A673 (cell line): ENCODE data around the gene SLC28A1. TPM values are rescaled to one million over a fixed set of nuclear protein-coding genes. Genes with fewer than 3 reads are reported as not detected.

Experiments
- BruUV-seq: library from RNA; stranded (reverse); fragments of 400-500 nt; replicated peaks from 2 replicates; lab custom pipeline; 2021; lab: Mats Ljungman, UMichigan
- CTCF ChIA-PET: fragments of 300-600 bp; sonication (Branson Sonifier 250); formaldehyde crosslinking; loops from one replicate; lab custom pipeline; 2022; ENCODE audit warnings: antibody characterized with exemption; lab: Charles Lee
- POLR2A ChIA-PET: fragments of 300-600 bp; sonication (Branson Sonifier 250); formaldehyde crosslinking; loops from one replicate; lab custom pipeline; 2022; ENCODE audit warnings: antibody characterized with exemption; ENCODE audit not compliant: low non-redundant PET; lab: Charles Lee
- DNase-seq: peaks from one replicate; pipeline ENCODE4 v3.0.0-alpha.2; 2015; ENCODE audit warnings: low spot score
- H3K27ac ChIP-seq: fragments of 200-600 bp; sonication (generic); 2 replicates; pipeline ENCODE4 v1.5.1; 2016; ENCODE audit warnings: mixed run types, low read depth, mild to moderate bottlenecking, mixed read lengths, antibody characterized with exemption, low read length; ENCODE audit not compliant: poor library complexity, severe bottlenecking
- H3K27me3 ChIP-seq: fragments of 200-600 bp; sonication (generic); replicated peaks from 2 replicates; pipeline ENCODE4 v1.6.1; 2017; ENCODE audit warnings: mixed run types, low read depth, mild to moderate bottlenecking, mixed read lengths, antibody characterized with exemption, low read length; ENCODE audit not compliant: insufficient read depth, poor library complexity
- H3K36me3 ChIP-seq: fragments of 200-600 bp; sonication (generic); 2 replicates; pipeline ENCODE4 v1.6.1; 2016; ENCODE audit warnings: mixed run types, mild to moderate bottlenecking, mixed read lengths, antibody characterized with exemption, low read length; ENCODE audit not compliant: insufficient read depth, poor library complexity, severe bottlenecking
- H3K4me1 ChIP-seq: fragments of 200-600 bp; sonication (generic); 2 replicates; pipeline ENCODE4 v1.6.1; 2017; ENCODE audit warnings: mixed run types, mild to moderate bottlenecking, mixed read lengths, antibody characterized with exemption, low read length; ENCODE audit not compliant: insufficient read depth, poor library complexity, severe bottlenecking
- H3K4me3 ChIP-seq: fragments of 200-600 bp; sonication (generic); 2 replicates; pipeline ENCODE4 v1.5.1; 2016; ENCODE audit warnings: low read depth, mixed run types, mild to moderate bottlenecking, mixed read lengths, low read length; ENCODE audit not compliant: poor library complexity, severe bottlenecking
- H3K9me3 ChIP-seq: fragments of 200-600 bp; sonication (generic); 2 replicates; pipeline ENCODE4 v1.6.1; 2016; ENCODE audit warnings: mixed run types, low read depth, mild to moderate bottlenecking, mixed read lengths, antibody characterized with exemption, low read length; ENCODE audit not compliant: poor library complexity, severe bottlenecking
- EZH2 ChIP-seq: fragments of 200-600 bp; sonication (generic); IDR thresholded peaks from 2 replicates; pipeline ENCODE4 v1.6.1; 2017; ENCODE audit warnings: borderline replicate concordance, low read depth, mild to moderate bottlenecking, mixed read lengths, antibody characterized with exemption, low read length; ENCODE audit not compliant: poor library complexity, severe bottlenecking
- intact Hi-C: fragments of 100-400 bp; cut with micrococcal nuclease; formaldehyde crosslinking; loops from one replicate; pipeline ENCODE4 v1.10.0; 2022; ENCODE audit not compliant: unreplicated experiment
- total RNA-seq: library from RNA; stranded (reverse); gene quantifications from 2 replicates; pipeline ENCODE4 v1.2.3, GENCODE V29; 2021
- TF ChIP-seq, protein P1 (sequence below): fragments of 300-800, 200-600 bp; sonication (generic); conservative IDR thresholded peaks from 2 replicates; pipeline ENCODE4 v1.5.1; 2017; ENCODE audit warnings: low read depth, mild to moderate bottlenecking, antibody characterized with exemption, low read length, moderate library complexity, mixed read lengths

Gene SLC28A1
- total RNA-seq, 1 experiment from 2014 or later, result not detected

- Histone ChIP-seq H3K4me3 (no peak overlapping the region), H3K4me1 (no peaks in the 10 kb centered on the region), H3K9me3 (no peaks in the 10 kb centered on the region), H3K36me3 (no peaks in the 10 kb centered on the region), H3K27me3 (no peaks in the 10 kb centered on the region), H3K27ac (no peak overlapping the region)
- TF ChIP-seq, protein P1, sequence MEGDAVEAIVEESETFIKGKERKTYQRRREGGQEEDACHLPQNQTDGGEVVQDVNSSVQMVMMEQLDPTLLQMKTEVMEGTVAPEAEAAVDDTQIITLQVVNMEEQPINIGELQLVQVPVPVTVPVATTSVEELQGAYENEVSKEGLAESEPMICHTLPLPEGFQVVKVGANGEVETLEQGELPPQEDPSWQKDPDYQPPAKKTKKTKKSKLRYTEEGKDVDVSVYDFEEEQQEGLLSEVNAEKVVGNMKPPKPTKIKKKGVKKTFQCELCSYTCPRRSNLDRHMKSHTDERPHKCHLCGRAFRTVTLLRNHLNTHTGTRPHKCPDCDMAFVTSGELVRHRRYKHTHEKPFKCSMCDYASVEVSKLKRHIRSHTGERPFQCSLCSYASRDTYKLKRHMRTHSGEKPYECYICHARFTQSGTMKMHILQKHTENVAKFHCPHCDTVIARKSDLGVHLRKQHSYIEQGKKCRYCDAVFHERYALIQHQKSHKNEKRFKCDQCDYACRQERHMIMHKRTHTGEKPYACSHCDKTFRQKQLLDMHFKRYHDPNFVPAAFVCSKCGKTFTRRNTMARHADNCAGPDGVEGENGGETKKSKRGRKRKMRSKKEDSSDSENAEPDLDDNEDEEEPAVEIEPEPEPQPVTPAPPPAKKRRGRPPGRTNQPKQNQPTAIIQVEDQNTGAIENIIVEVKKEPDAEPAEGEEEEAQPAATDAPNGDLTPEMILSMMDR, result no peak
- no peak for TF ChIP-seq EZH2
- no TSS peak for BruUV-seq
- CTCF ChIA-PET, result no interaction called here
- POLR2A ChIA-PET, result no interaction called here
- intact Hi-C loops, result no loop called here
- no peak for DNase-seq
Observed at GRCh38 chr15:84914351-84914750, 29.9 kb downstream of the SLC28A1 start.

DNA sequence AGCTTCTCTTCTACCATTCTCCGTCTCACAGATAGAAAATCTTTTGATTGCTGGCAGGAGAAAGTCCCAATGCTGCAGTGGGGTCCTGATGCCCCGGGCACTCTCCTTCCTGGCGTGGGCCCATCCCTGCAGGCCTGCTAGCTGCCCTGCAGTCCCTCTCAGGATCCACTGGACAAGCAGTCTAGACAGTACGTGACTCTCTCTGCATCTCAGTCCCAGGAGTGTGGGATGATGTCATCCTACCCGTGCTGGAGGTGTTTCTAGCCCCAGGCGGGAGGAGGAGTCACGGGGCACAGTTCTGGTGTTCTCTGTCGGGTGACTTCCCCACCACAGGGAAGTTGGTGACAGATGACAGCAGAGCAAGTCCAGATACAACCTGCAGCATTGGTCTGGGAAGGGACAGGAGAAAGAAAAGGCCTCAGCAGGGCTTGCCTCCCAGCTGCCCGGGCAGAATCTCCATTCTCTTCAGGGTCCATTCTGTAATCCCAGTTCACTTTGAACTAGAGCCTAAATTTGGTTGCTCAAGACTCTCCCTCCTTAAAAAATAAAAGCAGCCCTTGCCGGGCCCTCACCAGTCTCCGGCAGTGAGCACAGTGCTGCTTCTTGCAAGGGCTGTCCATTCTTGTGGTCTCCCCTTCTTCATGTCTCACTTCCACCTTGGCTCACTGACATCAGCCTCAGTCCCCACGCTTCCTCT, 30.6 kb downstream of the SLC28A1 start:
- H3K27me3 ChIP-seq, result no peaks in the 10 kb centered on the region
- no peak overlapping the region for H3K4me3 ChIP-seq
- POLR2A ChIA-PET, result no interaction called here
- CTCF ChIA-PET, result no interaction called here
- H3K27ac ChIP-seq, result no peak overlapping the region
- no peak for DNase-seq
- no TSS peak for BruUV-seq
- H3K36me3 ChIP-seq, result no peaks in the 10 kb centered on the region
- intact Hi-C loops, result no loop called here
- H3K4me1 ChIP-seq, result no peaks in the 10 kb centered on the region
- no peaks in the 10 kb centered on the region for H3K9me3 ChIP-seq
- TF ChIP-seq, protein P1, result no peak
- TF ChIP-seq EZH2, result no peak

GRCh38 chr15:84915606-84915958, 31.1 kb downstream of the SLC28A1 start:
- no TSS peak for BruUV-seq
- intact Hi-C loops, result no loop called here
- ChIA-PET CTCF (no interaction called here), POLR2A (no interaction called here)
- H3K27me3 ChIP-seq, result no peaks in the 10 kb centered on the region
- no peak for DNase-seq
- no peaks in the 10 kb centered on the region for H3K36me3 ChIP-seq
- no peaks in the 10 kb centered on the region for H3K9me3 ChIP-seq
- no peak overlapping the region for H3K4me3 ChIP-seq
- H3K4me1 ChIP-seq, result no peaks in the 10 kb centered on the region
- TF ChIP-seq EZH2, result no peak
- TF ChIP-seq, protein P1, result no peak
- H3K27ac ChIP-seq, result no peak overlapping the region
